ENCODE results near the gene SOWAHD. TPM values are rescaled to one million over a fixed set of nuclear protein-coding genes. Genes with fewer than 3 reads are reported as not detected.

SOWAHD gene
- total RNA-seq, 1 experiment from 2014 or later, result 2.3 TPM

- no peaks in the 10 kb centered on the region for H3K36me3 ChIP-seq (ENCODE audit: low read depth, low read length)
- ChIA-PET POLR2A (ENCODE audit: unreplicated experiment) (interaction anchor here (0.7 kb wide), 1 partner anchor 68 kb away, joined by 8 read pairs; no protein-coding TSS in a partner anchor), CTCF (no interaction called here)
- intact Hi-C loops (cut with micrococcal nuclease), result no loop called here
- no peaks in the 10 kb centered on the region for H3K9me2 ChIP-seq (replicated peaks; ENCODE audit: low read length)
- no peak for DNase-seq
- H3K4me2 ChIP-seq (ENCODE audit: low read length), result no peak overlapping the region
- no peak for ATAC-seq
- peaks cover 11% of the 10 kb centered on the region for H3K4me1 ChIP-seq (ENCODE audit: insufficient read depth, low read length)
- H3K27ac ChIP-seq (ENCODE audit: low read length), result no peak overlapping the region
- no peak overlapping the region for H2AFZ ChIP-seq (ENCODE audit: low read length)
- H4K20me1 ChIP-seq (ENCODE audit: low read length), result no peaks in the 10 kb centered on the region
- no peaks in the 10 kb centered on the region for H3K9me3 ChIP-seq (ENCODE audit: low read length)
- H3K4me3 ChIP-seq (ENCODE audit: low read length), result no peak overlapping the region
- TF ChIP-seq EZH2phosphoT487 (IDR thresholded peaks at IDR 0.05; ENCODE audit: borderline replicate concordance, low read length) (no peak), EZH2 (IDR thresholded peaks at IDR 0.05; ENCODE audit: low read length, unreplicated experiment) (no peak)
- TF ChIP-seq, protein P1, sequence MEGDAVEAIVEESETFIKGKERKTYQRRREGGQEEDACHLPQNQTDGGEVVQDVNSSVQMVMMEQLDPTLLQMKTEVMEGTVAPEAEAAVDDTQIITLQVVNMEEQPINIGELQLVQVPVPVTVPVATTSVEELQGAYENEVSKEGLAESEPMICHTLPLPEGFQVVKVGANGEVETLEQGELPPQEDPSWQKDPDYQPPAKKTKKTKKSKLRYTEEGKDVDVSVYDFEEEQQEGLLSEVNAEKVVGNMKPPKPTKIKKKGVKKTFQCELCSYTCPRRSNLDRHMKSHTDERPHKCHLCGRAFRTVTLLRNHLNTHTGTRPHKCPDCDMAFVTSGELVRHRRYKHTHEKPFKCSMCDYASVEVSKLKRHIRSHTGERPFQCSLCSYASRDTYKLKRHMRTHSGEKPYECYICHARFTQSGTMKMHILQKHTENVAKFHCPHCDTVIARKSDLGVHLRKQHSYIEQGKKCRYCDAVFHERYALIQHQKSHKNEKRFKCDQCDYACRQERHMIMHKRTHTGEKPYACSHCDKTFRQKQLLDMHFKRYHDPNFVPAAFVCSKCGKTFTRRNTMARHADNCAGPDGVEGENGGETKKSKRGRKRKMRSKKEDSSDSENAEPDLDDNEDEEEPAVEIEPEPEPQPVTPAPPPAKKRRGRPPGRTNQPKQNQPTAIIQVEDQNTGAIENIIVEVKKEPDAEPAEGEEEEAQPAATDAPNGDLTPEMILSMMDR (conservative IDR thresholded peaks at IDR 0.05; ENCODE audit: low read depth, low read length), result no peak
- H3K27me3 ChIP-seq (ENCODE audit: low read length), result no peaks in the 10 kb centered on the region
- no peaks in the 10 kb centered on the region for H3K79me2 ChIP-seq (ENCODE audit: low read length)
- H3F3A ChIP-seq (ENCODE audit: low read length, unreplicated experiment), result no peaks in the 10 kb centered on the region
- no TSS peak for BruUV-seq (replicated peaks)
- no peak overlapping the region for H3K9ac ChIP-seq (ENCODE audit: low read length)
Measured at GRCh38 chrX:119760026-119760877, 1.9 kb downstream of the SOWAHD start.

DNA sequence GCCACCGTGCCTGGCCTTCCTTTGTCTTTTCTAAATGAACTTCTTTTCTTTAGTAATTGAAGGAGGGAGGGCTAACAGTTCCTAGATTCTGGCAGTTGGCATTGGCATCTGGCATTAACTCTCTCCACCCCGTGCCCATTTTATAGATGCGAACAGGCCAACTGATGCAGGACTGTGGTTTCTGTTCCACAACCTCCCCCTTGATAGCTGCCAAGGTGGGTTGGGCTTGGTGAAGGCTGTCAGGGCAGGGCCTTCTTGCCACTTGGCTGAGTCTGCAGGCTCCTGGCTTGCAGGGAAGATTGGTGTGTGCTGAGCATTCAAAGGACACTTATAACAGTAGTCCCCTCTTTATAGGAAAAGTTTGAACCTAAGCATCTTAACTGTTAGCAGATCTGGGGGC, 4.3 kb downstream of the SOWAHD start:
- TF ChIP-seq EZH2 (IDR thresholded peaks at IDR 0.05; ENCODE audit: low read length, unreplicated experiment), result no peak
- TF ChIP-seq, protein P1 (conservative IDR thresholded peaks at IDR 0.05; ENCODE audit: low read depth, low read length), result no peak
- no peak for TF ChIP-seq EZH2phosphoT487 (IDR thresholded peaks at IDR 0.05; ENCODE audit: borderline replicate concordance, low read length)
- no peak overlapping the region for H3K27ac ChIP-seq (ENCODE audit: low read length)
- ChIA-PET POLR2A (ENCODE audit: unreplicated experiment) (no interaction called here), CTCF (no interaction called here)
- intact Hi-C loops (cut with micrococcal nuclease), result no loop called here
- no peaks in the 10 kb centered on the region for H3K36me3 ChIP-seq (ENCODE audit: low read depth, low read length)
- H3K9me2 ChIP-seq (replicated peaks; ENCODE audit: low read length), result no peaks in the 10 kb centered on the region
- no peak overlapping the region for H3K9ac ChIP-seq (ENCODE audit: low read length)
- H3K4me3 ChIP-seq (ENCODE audit: low read length), result no peak overlapping the region
- ATAC-seq (no peak), DNase-seq (no peak)
- H4K20me1 ChIP-seq (ENCODE audit: low read length), result no peaks in the 10 kb centered on the region
- no peaks in the 10 kb centered on the region for H3K9me3 ChIP-seq (ENCODE audit: low read length)
- no peaks in the 10 kb centered on the region for H3K79me2 ChIP-seq (ENCODE audit: low read length)
- no peaks in the 10 kb centered on the region for H3K27me3 ChIP-seq (ENCODE audit: low read length)
- no peak overlapping the region for H3K4me2 ChIP-seq (ENCODE audit: low read length)
- H2AFZ ChIP-seq (ENCODE audit: low read length), result no peak overlapping the region
- no peaks in the 10 kb centered on the region for H3F3A ChIP-seq (ENCODE audit: low read length, unreplicated experiment)
- peaks cover 7% of the 10 kb centered on the region for H3K4me1 ChIP-seq (ENCODE audit: insufficient read depth, low read length)
- BruUV-seq (replicated peaks), result no TSS peak

DNA sequence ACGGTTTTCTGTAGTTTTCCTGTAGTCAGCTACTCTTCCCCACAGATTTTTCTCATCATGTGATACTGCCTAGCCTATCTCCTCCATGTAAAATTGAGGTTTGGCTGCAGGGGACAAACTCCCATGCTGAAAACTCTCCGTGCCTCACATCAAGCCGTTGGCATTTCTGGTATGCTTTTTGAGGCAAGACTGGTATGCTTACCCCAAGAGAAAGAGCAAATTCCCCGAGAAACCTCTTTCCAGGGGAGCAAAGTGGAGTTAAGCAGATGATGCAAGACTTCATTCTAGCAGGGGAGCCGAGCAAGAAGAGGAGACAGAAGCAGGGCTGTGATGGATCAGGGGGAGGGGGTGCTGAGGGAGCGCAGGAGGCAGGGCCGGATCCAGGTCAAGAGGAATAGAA, 4.8 kb downstream of the SOWAHD start:
- Histone ChIP-seq H3K4me1 (ENCODE audit: insufficient read depth, low read length) (0 out of 2 replicates have a peak, but pooled peaks cover 5% of the 10 kb centered on the region), H3K9me2 (replicated peaks; ENCODE audit: low read length) (no peaks in the 10 kb centered on the region), H3K36me3 (ENCODE audit: low read depth, low read length) (no peaks in the 10 kb centered on the region), H3K9ac (ENCODE audit: low read length) (no peak overlapping the region), H3K27me3 (ENCODE audit: low read length) (no peaks in the 10 kb centered on the region), H3K4me2 (ENCODE audit: low read length) (no peak overlapping the region), H3K79me2 (ENCODE audit: low read length) (no peaks in the 10 kb centered on the region), H3K27ac (ENCODE audit: low read length) (no peak overlapping the region), H4K20me1 (ENCODE audit: low read length) (no peaks in the 10 kb centered on the region), H3K4me3 (ENCODE audit: low read length) (no peak overlapping the region), H3K9me3 (ENCODE audit: low read length) (no peaks in the 10 kb centered on the region), H2AFZ (ENCODE audit: low read length) (no peak overlapping the region), H3F3A (ENCODE audit: low read length, unreplicated experiment) (no peaks in the 10 kb centered on the region)
- no peak for DNase-seq
- POLR2A ChIA-PET (ENCODE audit: unreplicated experiment), result no interaction called here
- intact Hi-C loops (cut with micrococcal nuclease), result no loop called here
- no peak for TF ChIP-seq EZH2 (IDR thresholded peaks at IDR 0.05; ENCODE audit: low read length, unreplicated experiment)
- TF ChIP-seq, protein P1 (conservative IDR thresholded peaks at IDR 0.05; ENCODE audit: low read depth, low read length), result no peak
- TF ChIP-seq EZH2phosphoT487 (IDR thresholded peaks at IDR 0.05; ENCODE audit: borderline replicate concordance, low read length), result no peak
- no peak for ATAC-seq
- BruUV-seq (replicated peaks), result no TSS peak
- CTCF ChIA-PET, result no interaction called here
